Endothelial cell of umbilical vein (primary cell): Measurements from ENCODE around the gene MAST4. TPM values are rescaled to one million over a fixed set of nuclear protein-coding genes. Genes with fewer than 3 reads are reported as not detected.

Source experiments
- BruUV-seq: library from RNA; stranded (reverse); fragments of 400-500 nt; replicated peaks from 2 replicates; lab custom pipeline; 2021; lab: Mats Ljungman, UMichigan
- CTCF ChIA-PET: fragments of 300-600, 350-600 bp; sonication (Branson Sonifier 250); formaldehyde crosslinking; loops from one replicate; lab custom pipeline; 2021; ENCODE audit warnings: antibody characterized with exemption, inconsistent platforms; lab: Charles Lee
- POLR2A ChIA-PET: fragments of 300-600, 350-600 bp; sonication (Branson Sonifier 250); formaldehyde crosslinking; loops from one replicate; lab custom pipeline; 2021; ENCODE audit warnings: antibody characterized with exemption, inconsistent platforms; lab: Charles Lee
- DNase-seq: peaks from one replicate; pipeline ENCODE4 v3.0.0-alpha.2; 2011; ENCODE audit warnings: low read depth, low spot score
- FAIRE-seq: peaks from 2 replicates; lab custom pipeline; 2011; peaks lifted over from hg19 to GRCh38; lab: Jason Lieb, UNC
- H2AFZ ChIP-seq: 2 replicates; pipeline ENCODE4 v1.6.0; 2012; ENCODE audit warnings: low read depth, low read length, control low read depth, inconsistent platforms
- H3K27ac ChIP-seq: 2 replicates; pipeline ENCODE4 v1.5.1; 2011; ENCODE audit warnings: low read depth, mild to moderate bottlenecking, control low read depth, low read length, moderate library complexity; ENCODE audit not compliant: insufficient read depth
- H3K27me3 ChIP-seq, 2 experiments: 2 replicates each; pipeline versions ENCODE4 v1.6.0 to v1.6.1; 2011; ENCODE audit warnings: low read length in 2 of 2, mixed read lengths in 1 of 2; ENCODE audit not compliant: control insufficient read depth in 2 of 2, insufficient read depth in 2 of 2
- H3K36me3 ChIP-seq, 2 experiments: 2 replicates in 1 of 2; 3 replicates in 1 of 2; pipeline ENCODE4 v1.5.1; 2011; ENCODE audit warnings: low read length in 2 of 2, mild to moderate bottlenecking in 1 of 2, moderate library complexity in 1 of 2; ENCODE audit not compliant: control insufficient read depth in 2 of 2, insufficient read depth in 2 of 2; ENCODE audit errors: extremely low read depth in 1 of 2
- H3K4me1 ChIP-seq: 3 replicates; pipeline ENCODE4 v1.5.1; 2011; ENCODE audit warnings: mild to moderate bottlenecking, low read length; ENCODE audit not compliant: control insufficient read depth, insufficient read depth; ENCODE audit errors: extremely low read depth
- H3K4me2 ChIP-seq: 2 replicates; pipeline ENCODE4 v1.6.1; 2011; ENCODE audit warnings: low read length, control low read depth, mixed read lengths; ENCODE audit not compliant: insufficient read depth
- H3K4me3 ChIP-seq, 3 experiments: fragments of 200-600 bp in 1 of 3; sonication (generic), shearing (Covaris generic) in 1 of 3; replicated peaks in 1 of 3; 2 replicates each; pipeline ENCODE4 v1.5.1; 2011 to 2016; ENCODE audit warnings: control low read depth in 3 of 3, low read length in 3 of 3, mild to moderate bottlenecking in 2 of 3, inconsistent platforms in 1 of 3, low read depth in 1 of 3, moderate library complexity in 1 of 3; ENCODE audit not compliant: insufficient read depth in 1 of 3
- H3K79me2 ChIP-seq: 2 replicates; pipeline ENCODE4 v1.6.0; 2012; ENCODE audit warnings: low read length, inconsistent platforms; ENCODE audit not compliant: control insufficient read depth, insufficient read depth
- H3K9ac ChIP-seq: replicated peaks from 2 replicates; pipeline ENCODE3; 2011; ENCODE audit warnings: low read length, control low read depth; ENCODE audit not compliant: insufficient read depth; ENCODE audit errors: extremely low read depth
- H3K9me1 ChIP-seq: replicated peaks from 3 replicates; pipeline ENCODE4 v1.6.0; 2011; ENCODE audit warnings: mild to moderate bottlenecking, low read length; ENCODE audit not compliant: control insufficient read depth, insufficient read depth; ENCODE audit errors: extremely low read depth
- H3K9me3 ChIP-seq: replicated peaks from 2 replicates; pipeline ENCODE4 v1.5.1; 2012; ENCODE audit warnings: low read length, inconsistent platforms; ENCODE audit not compliant: control insufficient read depth, insufficient read depth
- H4K20me1 ChIP-seq: replicated peaks from 2 replicates; pipeline ENCODE3; 2011; ENCODE audit warnings: mild to moderate bottlenecking, low read length; ENCODE audit not compliant: control insufficient read depth, insufficient read depth; ENCODE audit errors: extremely low read depth
- EZH2 ChIP-seq: IDR thresholded peaks from 2 replicates; pipeline ENCODE4 v1.6.1; 2012; ENCODE audit warnings: borderline replicate concordance, low read depth, mild to moderate bottlenecking, moderate library complexity, low read length, inconsistent platforms; ENCODE audit not compliant: severe bottlenecking
- FOS ChIP-seq: IDR thresholded peaks from 2 replicates; pipeline ENCODE4 v1.6.1; 2011; ENCODE audit warnings: mild to moderate bottlenecking, low read length, moderate library complexity, borderline replicate concordance; ENCODE audit not compliant: insufficient read depth
- GATA2 ChIP-seq: IDR thresholded peaks from 2 replicates; pipeline ENCODE4 v1.7.0; 2011; ENCODE audit warnings: low read depth, mild to moderate bottlenecking, moderate library complexity, mixed read lengths, low read length; ENCODE audit not compliant: insufficient read length, insufficient read depth
- JUN ChIP-seq: IDR thresholded peaks from 2 replicates; pipeline ENCODE4 v1.6.1; 2011; ENCODE audit warnings: borderline replicate concordance, low read depth; ENCODE audit not compliant: insufficient read length, insufficient read depth
- MAX ChIP-seq: IDR thresholded peaks from 2 replicates; pipeline ENCODE4 v1.6.1; 2011; ENCODE audit not compliant: insufficient read depth, insufficient read length
- MYC ChIP-seq: IDR thresholded peaks from one replicate; pipeline ENCODE4 v1.6.1; 2011; ENCODE audit warnings: mild to moderate bottlenecking, low read depth, low read length
- POLR2A ChIP-seq: IDR thresholded peaks from 2 replicates; pipeline ENCODE4 v1.6.1; 2012; ENCODE audit warnings: low read depth, mild to moderate bottlenecking, control low read depth, low read length
- POLR2AphosphoS5 ChIP-seq: IDR thresholded peaks from 2 replicates; pipeline ENCODE4 v1.6.1; 2012; ENCODE audit warnings: low read depth, mild to moderate bottlenecking, control low read depth, low read length, moderate library complexity; ENCODE audit not compliant: insufficient read depth
- dilution Hi-C: fragments of 300-500 bp; cut with MboI; formaldehyde crosslinking; loops from one replicate; pipeline ENCODE4 v1.15.0; 2019; ENCODE audit warnings: low sequenced_read_pairs; ENCODE audit not compliant: extremely low pct_ligation_motif_present
- intact Hi-C: fragments of 100-400 bp; cut with micrococcal nuclease; formaldehyde crosslinking; loops from one replicate; pipeline ENCODE4 v1.10.0; 2022
- polyA plus RNA-seq, 4 experiments: library from polyadenylated mRNA; depleted of rRNA in 3 of 4; stranded (reverse) in 3 of 4; unstranded in 1 of 4; fragments of >200 nt; gene quantifications; 2 replicates each; pipeline versions ENCODE4 v1.2.1 to v1.2.3, GENCODE V29; 2011 to 2012; ENCODE audit warnings: missing spikeins in 1 of 4
- total RNA-seq: library from RNA; stranded (reverse); gene quantifications from 2 replicates; pipeline ENCODE4 v1.2.3, GENCODE V29; 2021
- TF ChIP-seq, protein P1 (sequence below), 2 donors: IDR thresholded peaks; 1 replicate in 1 of 2; 2 replicates in 1 of 2; pipeline ENCODE4 v1.5.1; 2011; ENCODE audit warnings: low read length in 2 of 2, mild to moderate bottlenecking in 2 of 2, moderate library complexity in 2 of 2, control low read depth in 1 of 2, inconsistent platforms in 1 of 2, low read depth in 1 of 2; ENCODE audit not compliant: insufficient read depth in 1 of 2; ENCODE audit errors: extremely low read depth in 1 of 2

The MAST4 gene
- total and polyA plus RNA-seq, 2 donors (not counting 3 experiments of a cell fraction or from before 2014, with no cell fraction given), result 40.2 to 116 TPM

- Histone ChIP-seq H3K79me2 (no peaks in the 10 kb centered on the region), H2AFZ (no peak overlapping the region), H3K4me1 (no peaks in the 10 kb centered on the region), H3K9me1 (no peaks in the 10 kb centered on the region), H3K9ac (no peak overlapping the region), H3K27me3 (peaks cover 7 to 8% of the 10 kb centered on the region in 2 experiments), H3K4me2 (no peak overlapping the region), H3K36me3 (no peaks in the 10 kb centered on the region), H3K9me3 (no peaks in the 10 kb centered on the region), H4K20me1 (no peaks in the 10 kb centered on the region), H3K27ac (no peak overlapping the region), H3K4me3 (no peak overlapping the region)
- FAIRE-seq (no peak), DNase-seq (no peak)
- dilution Hi-C loops, result no loop called here
- no TSS peak for BruUV-seq
- TF ChIP-seq, protein P1, sequence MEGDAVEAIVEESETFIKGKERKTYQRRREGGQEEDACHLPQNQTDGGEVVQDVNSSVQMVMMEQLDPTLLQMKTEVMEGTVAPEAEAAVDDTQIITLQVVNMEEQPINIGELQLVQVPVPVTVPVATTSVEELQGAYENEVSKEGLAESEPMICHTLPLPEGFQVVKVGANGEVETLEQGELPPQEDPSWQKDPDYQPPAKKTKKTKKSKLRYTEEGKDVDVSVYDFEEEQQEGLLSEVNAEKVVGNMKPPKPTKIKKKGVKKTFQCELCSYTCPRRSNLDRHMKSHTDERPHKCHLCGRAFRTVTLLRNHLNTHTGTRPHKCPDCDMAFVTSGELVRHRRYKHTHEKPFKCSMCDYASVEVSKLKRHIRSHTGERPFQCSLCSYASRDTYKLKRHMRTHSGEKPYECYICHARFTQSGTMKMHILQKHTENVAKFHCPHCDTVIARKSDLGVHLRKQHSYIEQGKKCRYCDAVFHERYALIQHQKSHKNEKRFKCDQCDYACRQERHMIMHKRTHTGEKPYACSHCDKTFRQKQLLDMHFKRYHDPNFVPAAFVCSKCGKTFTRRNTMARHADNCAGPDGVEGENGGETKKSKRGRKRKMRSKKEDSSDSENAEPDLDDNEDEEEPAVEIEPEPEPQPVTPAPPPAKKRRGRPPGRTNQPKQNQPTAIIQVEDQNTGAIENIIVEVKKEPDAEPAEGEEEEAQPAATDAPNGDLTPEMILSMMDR (IDR thresholded peaks at IDR 0.05; ENCODE audit: extremely low read depth in 1 of 2, insufficient read depth in 1 of 2, low read depth in 1 of 2, low read length in 2 of 2), result no peak
- TF ChIP-seq EZH2 (no peak), FOS (no peak), GATA2 (no peak), MAX (no peak), POLR2AphosphoS5 (no peak), POLR2A (no peak), MYC (no peak), JUN (no peak)
- POLR2A ChIA-PET, result no interaction called here
- CTCF ChIA-PET, result interaction anchor here (0.8 to 2.3 kb wide), 5 partner anchors 11 to 398 kb away, joined by 4 to 5 read pairs (median 5); no protein-coding TSS in a partner anchor
- intact Hi-C loops, result loop anchor here (5.0 to 10.0 kb wide), 3 partner anchors 179 to 346 kb away; no protein-coding TSS in a partner anchor
Measured at GRCh38 chr5:66808663-66809062, 212.5 kb downstream of the MAST4 start.
